ENCODE measurements around the gene MDC1.

Gene MDC1

GRCh38 chr6:30752157-30752927 lies 35.3 kb upstream of the MDC1 start:
- DNase-seq (ENCODE audit: low read depth, low spot score) = no peak
- Histone ChIP-seq H3K36me3 (ENCODE audit: insufficient read depth, insufficient read length, low read length) (no peaks in the 10 kb centered on the region), H3K4me3 (ENCODE audit: insufficient read length, low read depth) (no peak overlapping the region), H3K9ac (ENCODE audit: insufficient read length, low read depth) (no peak overlapping the region), H3K9me3 (ENCODE audit: insufficient read depth, low read length) (no peaks in the 10 kb centered on the region), H3K27me3 (ENCODE audit: insufficient read depth, insufficient read length) (no peaks in the 10 kb centered on the region), H3K4me1 (ENCODE audit: insufficient read depth, insufficient read length) (no peaks in the 10 kb centered on the region)
- TF ChIP-seq ZNF274 (IDR thresholded peaks at IDR 0.05; ENCODE audit: low read depth, low read length) = no peak
- no peak for TF ChIP-seq YY1 (IDR thresholded peaks at IDR 0.05; ENCODE audit: insufficient read depth, insufficient read length)
- TF ChIP-seq SUZ12 (IDR thresholded peaks at IDR 0.05; ENCODE audit: extremely low read depth, insufficient read depth, insufficient read length) = no peak

GRCh38 chr6:30750379-30750668 lies 33.2 kb upstream of the MDC1 start:
- no peaks in the 10 kb centered on the region for H3K4me1 ChIP-seq (ENCODE audit: insufficient read depth, insufficient read length)

DNA sequence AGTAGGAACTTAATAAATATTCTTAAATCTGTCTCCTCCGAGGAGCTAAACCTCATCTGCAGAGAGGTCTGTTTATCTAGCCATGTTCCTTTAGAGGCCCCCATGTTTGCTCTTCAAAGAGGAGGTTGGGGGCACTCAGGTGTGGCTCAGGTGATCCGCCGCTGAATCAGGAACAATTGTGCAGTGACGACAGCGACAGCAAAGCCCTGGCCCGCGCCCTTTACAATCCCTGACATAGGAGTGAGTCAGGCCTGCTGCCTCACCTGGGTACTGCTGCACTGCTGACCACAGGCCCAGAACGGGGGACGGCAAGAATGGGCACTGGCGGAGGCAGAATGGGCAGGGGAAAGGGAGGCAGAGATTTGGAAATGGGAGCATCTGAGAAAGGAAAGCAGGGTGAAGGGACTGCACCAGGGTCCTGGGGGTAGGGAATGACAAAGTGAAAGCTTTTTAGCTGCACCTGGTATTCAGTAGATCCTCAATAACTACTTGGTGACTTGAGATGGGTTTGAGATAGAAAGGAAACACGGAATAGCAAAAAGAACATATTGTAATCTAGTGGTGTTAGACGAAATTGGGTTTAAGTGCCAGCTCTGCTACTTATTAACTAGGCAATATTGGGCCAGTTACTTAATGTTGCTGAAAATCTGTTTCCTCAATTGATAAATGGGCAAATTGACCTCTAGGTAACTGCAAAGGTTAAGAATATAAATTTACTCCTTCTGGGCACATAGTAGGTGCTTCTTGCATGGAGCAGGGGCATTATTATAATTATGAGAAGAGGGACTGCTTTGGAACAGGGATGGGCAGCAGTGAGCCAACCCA lies 32.7 kb upstream of the MDC1 start:
- Histone ChIP-seq H3K4me3 (ENCODE audit: insufficient read length, low read depth) (no peak overlapping the region), H3K9me3 (ENCODE audit: insufficient read depth, low read length) (no peaks in the 10 kb centered on the region), H3K36me3 (ENCODE audit: insufficient read depth, insufficient read length, low read length) (no peaks in the 10 kb centered on the region), H3K27me3 (ENCODE audit: insufficient read depth, insufficient read length) (no peaks in the 10 kb centered on the region), H3K4me1 (ENCODE audit: insufficient read depth, insufficient read length) (no peaks in the 10 kb centered on the region), H3K9ac (ENCODE audit: insufficient read length, low read depth) (no peak overlapping the region)
- no peak for DNase-seq (ENCODE audit: low read depth, low spot score)
- TF ChIP-seq ZNF274 (IDR thresholded peaks at IDR 0.05; ENCODE audit: low read depth, low read length) (no peak), SUZ12 (IDR thresholded peaks at IDR 0.05; ENCODE audit: extremely low read depth, insufficient read depth, insufficient read length) (no peak), YY1 (IDR thresholded peaks at IDR 0.05; ENCODE audit: insufficient read depth, insufficient read length) (no peak)

More at GRCh38 chr6:30750379-30750668, 33.2 kb upstream of the MDC1 start:
- no peaks in the 10 kb centered on the region for H3K36me3 ChIP-seq (ENCODE audit: insufficient read depth, insufficient read length, low read length)
- TF ChIP-seq YY1 (IDR thresholded peaks at IDR 0.05; ENCODE audit: insufficient read depth, insufficient read length) = no peak
- TF ChIP-seq SUZ12 (IDR thresholded peaks at IDR 0.05; ENCODE audit: extremely low read depth, insufficient read depth, insufficient read length) = no peak
- TF ChIP-seq ZNF274 (IDR thresholded peaks at IDR 0.05; ENCODE audit: low read depth, low read length) = no peak
- no peak overlapping the region for H3K4me3 ChIP-seq (ENCODE audit: insufficient read length, low read depth)
- H3K9me3 ChIP-seq (ENCODE audit: insufficient read depth, low read length) = no peaks in the 10 kb centered on the region
- no peak for DNase-seq (ENCODE audit: low read depth, low spot score)
- no peaks in the 10 kb centered on the region for H3K27me3 ChIP-seq (ENCODE audit: insufficient read depth, insufficient read length)
- no peak overlapping the region for H3K9ac ChIP-seq (ENCODE audit: insufficient read length, low read depth)

- no peak overlapping the region for H3K9ac ChIP-seq (ENCODE audit: insufficient read length, low read depth)
- H3K4me1 ChIP-seq (ENCODE audit: insufficient read depth, insufficient read length) = no peaks in the 10 kb centered on the region
- no peaks in the 10 kb centered on the region for H3K27me3 ChIP-seq (ENCODE audit: insufficient read depth, insufficient read length)
- no peak overlapping the region for H3K4me3 ChIP-seq (ENCODE audit: insufficient read length, low read depth)
- no peak for DNase-seq (ENCODE audit: low read depth, low spot score)
- TF ChIP-seq ZNF274 (IDR thresholded peaks at IDR 0.05; ENCODE audit: low read depth, low read length) (no peak), YY1 (IDR thresholded peaks at IDR 0.05; ENCODE audit: insufficient read depth, insufficient read length) (no peak), SUZ12 (IDR thresholded peaks at IDR 0.05; ENCODE audit: extremely low read depth, insufficient read depth, insufficient read length) (no peak)
- peaks cover 2% of the 10 kb centered on the region for H3K36me3 ChIP-seq (ENCODE audit: insufficient read depth, insufficient read length, low read length)
- H3K9me3 ChIP-seq (ENCODE audit: insufficient read depth, low read length) = no peaks in the 10 kb centered on the region
Observed at GRCh38 chr6:30748851-30749540, 31.9 kb upstream of the MDC1 start.

- Histone ChIP-seq H3K9me3 (ENCODE audit: insufficient read depth, low read length) (no peaks in the 10 kb centered on the region), H3K27me3 (ENCODE audit: insufficient read depth, insufficient read length) (no peaks in the 10 kb centered on the region), H3K36me3 (ENCODE audit: insufficient read depth, insufficient read length, low read length) (peaks cover 10% of the 10 kb centered on the region), H3K9ac (ENCODE audit: insufficient read length, low read depth) (no peak overlapping the region), H3K4me1 (ENCODE audit: insufficient read depth, insufficient read length) (no peaks in the 10 kb centered on the region), H3K4me3 (ENCODE audit: insufficient read length, low read depth) (no peak overlapping the region)
- TF ChIP-seq YY1 (IDR thresholded peaks at IDR 0.05; ENCODE audit: insufficient read depth, insufficient read length) = no peak
- TF ChIP-seq ZNF274 (IDR thresholded peaks at IDR 0.05; ENCODE audit: low read depth, low read length) = no peak
- TF ChIP-seq SUZ12 (IDR thresholded peaks at IDR 0.05; ENCODE audit: extremely low read depth, insufficient read depth, insufficient read length) = no peak
- DNase-seq (ENCODE audit: low read depth, low spot score) = no peak
Observed at GRCh38 chr6:30747902-30748769, 31.1 kb upstream of the MDC1 start.

GRCh38 chr6:30747300-30747687 lies 30.2 kb upstream of the MDC1 start:
- peaks cover 14% of the 10 kb centered on the region for H3K36me3 ChIP-seq (ENCODE audit: insufficient read depth, insufficient read length, low read length)
- H3K27me3 ChIP-seq (ENCODE audit: insufficient read depth, insufficient read length) = no peaks in the 10 kb centered on the region
- H3K4me3 ChIP-seq (ENCODE audit: insufficient read length, low read depth) = no peak overlapping the region
- H3K9me3 ChIP-seq (ENCODE audit: insufficient read depth, low read length) = no peaks in the 10 kb centered on the region
- TF ChIP-seq SUZ12 (IDR thresholded peaks at IDR 0.05; ENCODE audit: extremely low read depth, insufficient read depth, insufficient read length) (no peak), ZNF274 (IDR thresholded peaks at IDR 0.05; ENCODE audit: low read depth, low read length) (no peak), YY1 (IDR thresholded peaks at IDR 0.05; ENCODE audit: insufficient read depth, insufficient read length) (no peak)
- DNase-seq (ENCODE audit: low read depth, low spot score) = no peak
- H3K9ac ChIP-seq (ENCODE audit: insufficient read length, low read depth) = no peak overlapping the region
- no peaks in the 10 kb centered on the region for H3K4me1 ChIP-seq (ENCODE audit: insufficient read depth, insufficient read length)

All from NT2/D1 (cell line).